ENCODE measurements around the gene CALHM6. TPM values are rescaled to one million over a fixed set of nuclear protein-coding genes. Genes with fewer than 3 reads are reported as not detected.
A peak's percentile ranks its signal among the peaks of the same experiment; 100 is the strongest.

Gene CALHM6
- total RNA-seq: 1.3 and 4.6 TPM in 2 replicates
- long read RNA-seq, partial matches to known transcripts: 3 of 3 reads
- long read RNA-seq, other reads (novel, unspliced or antisense): 0 of 3 reads

GRCh38 chr6:116461331-116461931 lies at the start of gene CALHM6:
TSS of gene CALHM6 (plus strand) at chr6:116461375. CDS start at chr6:116461930, 555 bp downstream.
- H3K27ac Mint-ChIP-seq (ENCODE audit: unreplicated experiment): no peak within 1 kb of the TSS

GRCh38 chr6:116412270-116412669 lies 48.9 kb upstream of the CALHM6 start:
- no peak for TF ChIP-seq CTCF (conservative IDR thresholded peaks at IDR 0.05)
- H3K4me3 Mint-ChIP-seq: no peak overlapping the region
- DNase-seq (ENCODE audit: low read depth, low spot score): no peak
- H3K36me3 Mint-ChIP-seq (ENCODE audit: low read depth): no peaks in the 10 kb centered on the region
- no peaks in the 10 kb centered on the region for H3K27me3 Mint-ChIP-seq (ENCODE audit: low read depth)
- peaks cover 33% of the 10 kb centered on the region for H3K4me1 Mint-ChIP-seq
- no peak overlapping the region for H3K27ac Mint-ChIP-seq (ENCODE audit: unreplicated experiment)
- H3K9me3 Mint-ChIP-seq: no peaks in the 10 kb centered on the region

More at GRCh38 chr6:116461331-116461931, at the start of gene CALHM6:
- Mint-ChIP-seq H3K4me3 (peak within 1 kb of the TSS; percentile 50), H3K9me3 (peaks cover 2% of the 10 kb centered on the region), H3K27me3 (ENCODE audit: low read depth) (peaks cover 57% of the 10 kb centered on the region), H3K4me1 (peaks cover 8% of the 10 kb centered on the region), H3K36me3 (ENCODE audit: low read depth) (no peaks in the 10 kb centered on the region)
- no peak for TF ChIP-seq CTCF (conservative IDR thresholded peaks at IDR 0.05)
- no peak for DNase-seq (ENCODE audit: low read depth, low spot score)

- Mint-ChIP-seq H3K27ac (ENCODE audit: unreplicated experiment) (no peak overlapping the region), H3K36me3 (ENCODE audit: low read depth) (peaks cover 3% of the 10 kb centered on the region), H3K9me3 (no peaks in the 10 kb centered on the region), H3K4me1 (peaks cover 33% of the 10 kb centered on the region), H3K27me3 (ENCODE audit: low read depth) (no peaks in the 10 kb centered on the region), H3K4me3 (no peak overlapping the region)
- TF ChIP-seq CTCF (conservative IDR thresholded peaks at IDR 0.05): no peak
- DNase-seq (ENCODE audit: low read depth, low spot score): no peak
Observed at GRCh38 chr6:116413357-116413756, 47.8 kb upstream of the CALHM6 start.

- no peak overlapping the region for H3K27ac Mint-ChIP-seq (ENCODE audit: unreplicated experiment)
- no peak for TF ChIP-seq CTCF (conservative IDR thresholded peaks at IDR 0.05)
- no peaks in the 10 kb centered on the region for H3K27me3 Mint-ChIP-seq (ENCODE audit: low read depth)
Observed at GRCh38 chr6:116417661-116418060, 43.5 kb upstream of the CALHM6 start.

GRCh38 chr6:116419069-116419786 lies 41.9 kb upstream of the CALHM6 start:
- no peak for DNase-seq (ENCODE audit: low read depth, low spot score)
- TF ChIP-seq CTCF (conservative IDR thresholded peaks at IDR 0.05): no peak
- Mint-ChIP-seq H3K9me3 (peaks cover 2% of the 10 kb centered on the region), H3K27me3 (ENCODE audit: low read depth) (no peaks in the 10 kb centered on the region), H3K4me1 (peaks cover 14% of the 10 kb centered on the region), H3K36me3 (ENCODE audit: low read depth) (peaks cover 9% of the 10 kb centered on the region), H3K4me3 (no peak overlapping the region), H3K27ac (ENCODE audit: unreplicated experiment) (no peak overlapping the region)

More at GRCh38 chr6:116417661-116418060, 43.5 kb upstream of the CALHM6 start:
- Mint-ChIP-seq H3K4me1 (peaks cover 19% of the 10 kb centered on the region), H3K4me3 (no peak overlapping the region), H3K36me3 (ENCODE audit: low read depth) (peaks cover 9% of the 10 kb centered on the region), H3K9me3 (peaks cover 2% of the 10 kb centered on the region)
- no peak for DNase-seq (ENCODE audit: low read depth, low spot score)

Data from neural crest cell (in vitro differentiated cells).